NCI-H2227 (cell line): Measurements from ENCODE around the gene PRSS33.

Experiments used
- DNase-seq: peaks from one replicate; lab custom pipeline; 2025; ENCODE audit not compliant: unreplicated experiment; lab: John Stamatoyannopoulos, UW

Gene PRSS33, protein sequence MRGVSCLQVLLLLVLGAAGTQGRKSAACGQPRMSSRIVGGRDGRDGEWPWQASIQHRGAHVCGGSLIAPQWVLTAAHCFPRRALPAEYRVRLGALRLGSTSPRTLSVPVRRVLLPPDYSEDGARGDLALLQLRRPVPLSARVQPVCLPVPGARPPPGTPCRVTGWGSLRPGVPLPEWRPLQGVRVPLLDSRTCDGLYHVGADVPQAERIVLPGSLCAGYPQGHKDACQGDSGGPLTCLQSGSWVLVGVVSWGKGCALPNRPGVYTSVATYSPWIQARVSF

DNA sequence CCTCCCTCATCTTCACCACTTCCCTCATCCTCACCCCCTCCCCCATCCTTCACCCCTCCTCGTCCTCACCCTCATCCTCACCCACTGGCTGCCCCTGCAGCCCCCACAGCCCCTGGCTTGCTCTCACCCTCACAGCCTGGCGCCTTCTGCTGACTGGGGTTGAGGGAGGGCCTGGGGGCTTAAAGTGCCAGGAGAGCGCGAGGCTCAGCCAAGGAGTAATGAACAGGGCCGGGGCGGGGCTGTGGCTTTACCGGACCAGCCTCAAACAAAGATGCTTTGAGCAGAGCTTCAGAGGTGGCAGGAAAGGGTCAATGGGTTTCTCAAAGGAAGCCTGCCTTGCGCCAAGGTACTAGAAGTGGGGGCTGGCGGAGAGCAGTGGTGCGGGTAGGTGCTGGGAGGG lies at the start of gene PRSS33:
Gene PRSS33 (minus strand): TSS at position 155 of the 400 bp plus-strand sequence. CDS start 1,013 bp downstream, outside the sequence.
- DNase-seq = no peak

DNA sequence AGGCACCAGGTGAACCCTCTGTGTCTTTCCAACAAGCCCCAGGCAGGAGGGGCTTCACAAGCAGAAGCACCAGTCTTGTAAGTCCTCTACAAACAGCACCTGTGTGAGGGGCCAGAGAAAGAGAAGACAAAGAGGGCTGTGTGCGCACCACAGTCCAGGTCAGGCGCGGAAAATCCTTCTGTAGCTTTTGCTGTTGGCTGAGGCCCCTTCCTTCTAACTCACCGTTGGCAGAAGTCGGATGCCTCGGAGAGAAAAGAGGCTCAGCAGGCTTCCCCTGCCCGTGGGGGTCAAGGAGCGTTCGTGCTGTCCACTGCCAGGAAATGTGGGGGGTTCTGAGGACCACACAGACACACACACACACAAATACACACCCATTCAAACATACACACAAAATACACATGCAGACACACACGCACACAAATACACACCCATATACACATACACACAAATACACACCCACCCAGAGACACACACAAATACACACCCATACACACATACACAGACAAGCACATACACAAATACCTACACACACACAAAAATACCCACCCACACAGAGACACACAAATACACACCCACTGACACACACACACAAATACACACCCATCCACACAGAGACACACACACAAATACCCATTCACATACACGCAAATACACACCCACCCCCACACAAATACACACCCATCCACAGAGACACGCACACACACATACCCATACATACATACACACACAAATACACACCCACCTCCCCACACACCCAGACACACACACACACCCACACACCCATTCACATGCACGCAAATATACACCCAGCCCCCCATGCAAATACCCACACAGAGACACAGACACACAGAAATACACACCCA lies 49.5 kb upstream of the PRSS33 start:
- no peak for DNase-seq

DNA sequence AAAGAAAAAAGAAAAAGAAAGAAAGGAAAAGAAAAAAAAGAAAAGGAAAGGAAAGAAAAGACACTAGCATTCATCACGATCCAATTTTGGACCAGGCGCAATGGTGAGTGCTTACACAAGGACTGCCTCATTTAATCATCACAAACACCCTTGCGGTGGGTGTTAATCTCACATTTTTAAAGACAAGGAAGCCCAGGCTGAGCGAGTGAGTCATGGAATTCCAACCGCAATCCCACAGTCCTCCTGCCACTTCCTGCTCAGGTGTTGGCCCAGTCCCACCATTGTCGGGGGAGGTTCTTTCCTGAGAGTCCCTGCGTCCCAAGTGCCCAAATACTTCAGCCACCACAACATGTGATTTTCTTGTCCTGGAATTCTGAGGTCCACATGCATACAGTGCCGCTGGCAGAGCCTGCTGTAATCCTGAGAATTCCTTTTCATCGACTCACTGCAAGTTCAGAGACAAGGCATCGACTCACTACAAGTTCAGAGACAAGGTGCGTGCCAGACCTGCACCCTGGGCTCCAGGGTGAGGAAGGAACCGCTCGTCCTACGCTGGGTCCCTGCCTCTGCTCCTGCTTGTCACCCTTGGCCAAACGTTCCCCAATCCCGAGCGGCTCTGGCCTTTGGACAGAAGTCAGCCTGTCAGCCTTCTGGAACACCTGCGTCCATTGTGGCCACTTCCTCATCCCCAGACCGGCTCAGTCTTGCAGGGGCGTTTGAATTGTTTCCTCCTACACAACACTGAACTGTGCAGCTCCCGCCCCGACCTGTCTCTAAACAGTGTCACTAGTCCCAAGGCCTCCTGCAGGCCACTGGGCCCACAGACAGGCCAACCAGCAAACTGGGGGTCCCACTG lies 48.5 kb upstream of the PRSS33 start:
- no peak for DNase-seq

DNA sequence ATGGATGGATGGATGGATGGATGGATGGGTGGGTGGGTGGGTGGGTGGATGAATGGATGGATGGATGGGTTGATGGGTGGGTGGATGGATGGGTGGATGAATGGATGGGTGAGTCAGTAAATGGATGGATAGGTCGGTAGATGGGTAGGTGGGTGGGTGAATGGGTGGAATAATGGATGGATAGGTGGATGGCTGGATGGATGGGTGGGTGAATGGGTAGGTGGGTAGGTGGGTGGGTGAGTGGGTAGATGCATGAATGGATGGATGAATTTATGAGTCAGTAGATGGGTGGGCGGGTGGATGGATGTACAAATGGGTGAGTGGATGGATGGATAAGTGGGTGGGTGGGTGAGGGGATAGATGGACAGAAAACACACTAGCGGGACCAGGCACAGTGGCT lies 47.6 kb upstream of the PRSS33 start:
- no peak for DNase-seq

DNA sequence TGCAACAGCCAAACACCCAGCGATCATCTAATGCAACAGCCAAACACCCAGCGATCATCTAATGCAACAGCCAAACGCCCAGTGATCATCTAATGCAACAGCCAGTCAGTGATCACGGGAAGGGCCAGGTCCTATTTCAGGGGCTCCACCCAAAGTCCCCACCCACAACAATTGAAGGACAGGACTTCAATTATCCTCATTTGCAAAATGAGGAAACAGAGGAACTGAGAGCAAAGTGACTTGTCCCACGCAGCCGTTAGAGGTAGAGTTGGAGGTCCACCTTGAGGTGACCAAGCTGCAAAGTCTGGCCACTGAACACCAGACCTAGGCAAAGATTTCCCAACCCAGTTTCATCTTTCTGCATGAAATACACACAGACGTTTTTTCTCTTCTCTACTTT lies 46.4 kb upstream of the PRSS33 start:
- DNase-seq = no peak

DNA sequence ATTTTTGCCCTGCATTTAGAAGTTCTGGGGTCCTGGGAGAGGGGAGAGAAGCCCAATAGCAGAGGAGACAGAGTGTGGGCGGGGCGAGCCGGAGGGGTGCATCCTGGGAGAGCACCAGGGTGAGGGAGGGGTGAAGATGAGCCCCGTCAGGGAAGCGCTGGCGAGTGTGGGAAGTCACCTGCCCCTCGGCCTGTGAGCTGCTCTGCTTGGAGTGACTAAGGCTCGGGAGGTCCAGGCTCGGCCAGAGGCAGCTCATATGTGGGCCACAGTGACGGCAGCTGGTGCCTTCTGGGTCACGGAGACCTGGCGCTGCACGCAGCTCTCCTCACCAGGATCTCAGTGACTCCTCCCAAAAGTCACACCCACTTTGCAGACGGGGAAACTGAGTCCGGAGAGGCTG lies 43.8 kb upstream of the PRSS33 start:
- DNase-seq = no peak

DNA sequence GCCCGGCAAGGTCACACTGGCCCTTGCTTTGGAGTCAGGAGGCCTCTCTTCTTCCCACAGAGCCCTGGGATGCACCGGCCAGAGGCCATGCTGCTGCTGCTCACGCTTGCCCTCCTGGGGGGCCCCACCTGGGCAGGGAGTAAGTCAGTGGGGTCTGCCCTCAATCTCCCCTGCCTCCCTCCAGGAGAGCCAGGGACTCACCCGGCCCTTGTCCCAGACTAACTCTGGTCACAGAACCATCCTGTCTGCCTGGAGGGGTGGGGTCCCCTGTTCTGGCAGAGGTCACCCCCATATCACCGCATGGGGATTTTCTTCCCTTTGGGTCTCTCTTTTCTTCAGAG lies 43.0 kb upstream of the PRSS33 start:
- no peak for DNase-seq

DNA sequence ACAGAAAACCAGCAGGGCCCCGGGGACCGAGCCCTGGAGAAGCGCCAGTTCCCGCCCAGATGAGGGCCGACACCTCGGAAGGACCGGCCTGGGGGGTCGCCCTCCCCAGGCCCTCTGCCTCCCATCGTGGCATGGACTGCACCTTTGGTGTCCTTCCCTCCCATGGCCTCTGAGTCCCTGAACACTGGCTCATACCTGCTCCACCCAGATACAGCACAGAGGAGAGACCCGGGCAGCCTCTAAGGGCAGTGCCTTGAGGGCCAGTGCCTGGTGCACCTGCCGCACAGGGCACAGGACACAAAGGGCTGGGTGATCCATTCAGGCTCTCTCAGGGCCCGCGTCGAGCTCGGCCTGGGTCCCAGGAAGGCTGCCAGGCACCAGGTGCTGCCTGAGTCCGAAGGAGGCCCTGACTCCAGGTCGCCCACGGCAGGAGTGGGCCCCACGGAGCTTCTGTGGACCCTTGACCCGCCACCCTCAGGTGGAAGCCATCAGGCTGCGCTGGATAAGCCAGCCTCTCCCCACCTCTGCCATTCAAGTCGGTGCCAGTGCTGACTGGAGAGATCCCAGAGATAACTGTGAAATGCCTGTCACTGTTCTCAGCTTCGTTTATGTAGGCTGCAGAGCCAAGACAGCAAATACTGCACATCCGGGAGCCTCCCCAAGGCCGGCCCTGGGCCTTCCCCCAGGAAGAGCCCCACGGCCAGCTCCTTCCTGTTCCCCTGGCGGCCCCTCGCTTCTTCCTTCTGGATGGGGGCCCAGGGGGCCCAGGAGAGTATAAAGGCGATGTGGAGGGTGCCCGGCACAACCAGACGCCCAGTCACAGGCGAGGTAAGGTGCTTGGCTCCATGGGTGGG lies 42.4 kb upstream of the PRSS33 start, which contains the start of gene ZG16B:
Gene ZG16B (plus strand): TSS at position 803 of the 854 bp plus-strand sequence. CDS start 139 bp downstream, outside the sequence.
- DNase-seq = no peak

DNA sequence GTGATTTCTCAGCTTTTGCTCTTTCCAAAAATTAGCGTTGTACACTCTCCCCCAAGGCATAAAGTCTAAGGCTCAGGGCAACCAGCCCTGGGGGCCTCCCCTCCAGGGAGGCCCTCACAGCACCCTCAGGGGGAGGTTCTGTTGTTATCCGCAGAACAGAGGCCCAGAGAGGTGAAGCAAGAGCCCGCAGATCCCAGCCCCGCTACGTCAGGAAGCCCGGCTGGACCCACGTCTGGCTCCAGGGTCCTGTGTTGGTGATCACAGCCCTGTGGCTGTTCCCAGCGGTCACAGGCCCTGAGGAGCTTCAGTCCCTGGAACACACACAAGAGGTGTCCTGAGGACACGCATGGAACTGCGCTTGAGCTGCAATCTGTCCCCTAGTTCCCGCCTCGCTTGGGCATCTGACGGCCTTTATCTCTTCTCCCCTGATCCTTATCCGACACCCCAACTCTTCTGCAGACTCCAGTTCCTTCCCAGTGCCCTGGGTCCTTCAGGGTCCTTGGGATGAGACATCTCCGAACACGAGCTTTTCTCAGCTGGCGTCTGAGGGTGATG lies 41.6 kb upstream of the PRSS33 start:
- no peak for DNase-seq

DNA sequence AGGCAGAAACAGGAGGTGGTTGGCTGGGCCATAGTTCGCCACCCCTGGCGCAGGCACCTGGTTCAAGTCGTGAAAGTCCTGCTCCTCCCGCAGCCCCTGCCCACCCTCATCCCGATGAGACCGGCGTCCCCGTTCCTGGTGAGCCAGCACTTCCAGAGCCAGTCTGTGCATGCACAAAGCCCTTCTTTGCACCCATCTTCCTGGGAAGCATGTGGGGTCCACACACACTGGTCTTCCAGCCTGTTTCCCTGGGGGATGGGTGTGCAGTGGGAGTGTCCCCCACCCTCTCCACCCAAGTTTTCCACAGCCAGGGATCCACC lies 41.1 kb upstream of the PRSS33 start:
- no peak for DNase-seq

DNA sequence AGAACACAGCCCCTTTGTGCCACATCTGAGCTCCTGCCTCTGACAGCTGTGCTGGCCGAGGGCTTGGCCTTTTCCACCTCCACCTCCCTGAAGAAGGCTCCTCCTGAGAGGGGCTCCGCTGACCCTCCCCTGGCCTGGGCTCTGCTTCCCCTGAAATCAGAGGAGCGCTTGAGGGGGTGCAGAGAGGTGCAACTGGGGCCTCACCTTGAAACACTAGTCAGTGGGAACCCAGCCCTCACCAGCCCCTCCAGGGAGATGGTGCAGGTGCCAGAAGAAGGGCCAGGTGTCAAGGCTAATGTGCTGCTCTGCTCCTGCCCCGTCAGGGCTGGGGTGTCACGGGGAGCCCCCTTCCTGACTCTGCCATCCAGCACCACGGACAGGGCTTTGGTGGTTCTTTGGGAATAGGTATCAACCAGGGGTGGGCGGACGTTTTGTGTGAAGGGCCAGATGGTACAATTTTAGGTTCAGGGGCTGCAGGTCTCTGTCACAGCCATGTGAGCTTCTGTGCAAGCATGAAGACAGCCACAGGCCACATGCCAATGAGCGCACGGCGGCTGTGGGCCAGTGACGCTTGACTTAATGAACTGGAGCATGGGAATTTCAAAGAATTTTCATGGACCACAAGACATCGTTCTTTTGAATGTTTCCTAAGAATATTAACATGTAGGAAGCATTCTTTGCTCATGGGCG lies 40.6 kb upstream of the PRSS33 start:
- DNase-seq = no peak

DNA sequence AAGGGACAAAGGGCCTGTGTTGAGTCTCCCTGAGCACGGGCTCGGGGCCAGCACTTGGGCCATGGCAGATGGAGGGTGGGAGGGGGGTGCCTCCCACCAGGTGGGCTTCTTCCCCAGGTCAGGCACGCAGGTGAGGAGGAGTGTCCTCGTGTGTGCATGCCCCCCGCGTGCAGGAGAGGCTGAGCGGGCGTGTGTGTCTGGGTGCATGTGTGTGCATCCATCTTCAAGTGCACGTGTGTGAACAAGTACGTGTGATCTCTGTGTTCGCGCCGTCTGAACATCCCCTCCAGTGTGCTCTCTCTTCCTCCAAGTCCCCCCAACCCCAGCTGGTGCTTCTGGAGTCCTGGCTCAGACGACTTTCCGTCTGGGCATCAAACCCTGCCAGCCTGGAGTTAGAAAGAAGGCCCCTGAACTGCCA lies 40.0 kb upstream of the PRSS33 start:
- no peak for DNase-seq

DNA sequence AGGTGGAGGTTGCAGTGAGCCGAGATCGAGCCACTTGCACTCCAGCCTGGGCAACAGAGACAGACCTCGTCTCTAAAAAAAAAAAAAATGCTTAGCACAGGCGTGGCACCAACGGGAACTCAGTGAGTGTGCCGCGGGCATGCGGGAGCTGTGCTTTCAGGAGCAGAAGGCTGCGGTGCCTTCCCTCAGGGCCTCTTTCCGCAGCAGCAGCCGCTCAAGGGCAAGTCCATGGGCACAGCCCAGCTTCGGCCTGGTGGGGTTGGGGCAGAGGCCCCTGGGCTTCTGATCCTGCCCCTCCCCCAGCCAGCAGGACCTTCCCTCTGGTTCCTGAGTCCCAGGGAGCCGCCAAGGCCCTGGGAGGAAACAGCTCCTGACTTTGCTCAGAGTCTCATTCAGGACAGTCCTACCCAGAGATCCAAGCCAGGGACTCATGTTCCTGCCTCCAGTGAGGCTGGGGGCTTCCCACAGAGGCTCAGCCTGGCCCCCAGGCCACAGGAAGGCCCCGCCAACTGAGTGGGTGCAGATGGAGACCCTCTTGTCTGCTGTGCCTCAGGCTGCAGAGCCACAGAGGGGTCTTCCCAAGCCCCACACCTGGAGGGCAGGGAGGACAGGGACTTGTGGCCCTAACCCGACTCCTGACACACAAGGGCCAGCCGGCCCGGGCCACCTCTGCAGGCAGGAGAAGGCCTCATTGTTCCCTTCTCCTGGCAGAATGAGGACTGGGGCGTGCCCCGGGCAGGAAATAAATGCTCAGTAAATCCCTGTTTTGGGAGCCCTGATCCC lies 39.4 kb upstream of the PRSS33 start:
- no peak for DNase-seq

DNA sequence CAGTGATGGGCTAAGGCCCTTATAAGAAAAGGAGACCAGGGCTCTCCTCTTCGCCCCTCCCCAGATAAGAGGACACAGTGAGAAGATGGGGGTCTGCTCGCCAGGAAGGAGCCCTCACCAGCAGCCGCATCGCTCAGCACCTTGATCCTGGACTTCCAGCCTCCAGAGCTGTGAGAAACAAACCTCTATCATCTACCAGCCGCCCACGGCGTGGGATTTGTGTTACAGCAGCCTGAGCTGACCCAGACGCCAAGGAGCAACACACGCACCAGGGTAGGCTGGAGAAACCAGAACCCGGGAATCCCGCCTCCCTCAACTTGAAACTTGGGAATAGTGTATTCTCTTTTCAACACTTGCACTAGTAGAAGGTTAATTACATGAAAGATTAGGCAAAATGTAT lies 38.5 kb upstream of the PRSS33 start:
- DNase-seq = no peak

DNA sequence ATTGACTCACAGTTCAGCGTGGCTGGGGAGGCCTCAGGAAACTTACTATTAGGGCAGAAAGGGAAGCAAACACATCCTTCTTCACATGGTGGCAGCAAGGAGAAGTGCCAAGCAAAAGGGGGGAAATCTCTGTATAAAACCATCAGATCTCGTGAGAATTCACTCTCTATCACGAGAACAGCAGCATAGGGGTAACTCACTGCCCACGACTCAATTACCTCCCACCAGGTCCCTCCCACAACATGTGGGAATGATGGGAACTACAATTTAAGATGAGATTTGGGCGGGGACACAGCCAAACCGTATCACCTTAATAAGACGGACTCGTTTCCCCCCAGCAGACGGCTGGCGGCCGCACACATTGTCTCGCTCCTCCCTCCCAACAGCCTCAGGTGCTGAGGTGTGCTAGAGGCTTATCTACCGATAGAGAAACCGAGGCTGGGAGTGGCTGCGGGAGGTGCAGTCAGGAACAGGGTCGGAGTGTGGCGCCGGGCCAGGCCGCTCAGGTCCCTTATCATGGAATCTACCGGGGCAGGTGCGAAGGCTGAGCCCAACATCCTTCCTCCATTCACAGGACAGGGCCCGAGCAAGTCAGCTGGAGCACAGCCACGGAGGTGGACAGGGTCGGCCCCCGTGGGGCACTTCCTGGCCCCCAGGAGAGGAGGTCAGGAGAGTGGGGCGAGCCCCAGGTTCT lies 37.8 kb upstream of the PRSS33 start:
- no peak for DNase-seq

DNA sequence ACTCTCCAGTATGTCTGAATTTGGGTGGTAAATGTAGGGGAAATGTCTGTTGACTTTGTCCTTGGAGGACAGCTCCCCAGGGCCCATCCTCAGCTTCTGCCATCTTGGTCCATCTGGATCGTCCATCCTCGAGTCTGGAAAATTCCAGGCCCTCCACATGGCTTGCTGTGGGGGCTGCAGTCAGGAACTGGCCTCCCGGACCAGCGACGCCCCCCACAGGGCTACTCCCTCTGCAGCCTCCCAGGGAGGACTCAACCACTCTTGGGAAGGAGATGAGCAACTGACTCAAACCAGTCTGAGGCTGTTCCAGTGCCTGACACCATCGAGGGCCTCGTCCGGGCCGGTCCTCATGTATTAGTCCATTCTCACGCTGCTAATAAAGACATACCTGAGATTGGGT lies 37.3 kb upstream of the PRSS33 start:
- DNase-seq = no peak

DNA sequence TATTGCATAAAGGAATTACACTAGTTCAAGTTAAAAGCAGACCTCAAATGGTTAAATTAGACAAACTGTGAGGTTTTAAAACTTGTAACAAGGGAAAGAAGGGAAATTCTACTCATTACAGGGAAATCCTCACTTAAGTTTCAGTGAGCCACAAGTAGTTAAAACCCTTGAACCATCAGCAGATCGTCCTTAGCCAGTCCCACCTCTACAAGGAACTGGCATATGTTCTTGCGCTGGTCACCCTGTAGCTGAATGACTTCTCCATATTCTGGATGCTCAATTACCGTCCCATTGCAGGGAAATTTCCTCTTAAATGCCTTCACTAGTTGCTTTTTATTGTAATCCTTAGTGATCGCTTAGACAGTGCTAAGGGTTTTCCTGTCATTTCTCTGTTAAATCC lies 35.1 kb upstream of the PRSS33 start:
- DNase-seq = no peak

DNA sequence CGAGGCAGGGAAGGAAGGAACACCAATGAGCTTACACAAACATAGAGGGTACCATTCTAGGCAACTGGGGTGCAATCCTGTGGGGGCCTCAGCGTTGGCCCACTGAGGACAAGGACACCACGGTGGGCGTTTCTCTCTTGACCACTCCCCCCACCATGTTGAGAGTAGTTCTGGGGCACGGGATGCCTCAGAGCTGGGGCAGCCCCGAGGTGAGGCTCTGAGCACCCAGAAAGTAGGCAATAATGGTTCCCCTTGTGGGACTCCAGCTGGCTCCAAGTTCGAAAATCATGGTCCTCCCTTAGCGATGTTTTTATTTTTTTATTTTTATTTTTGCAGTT lies 34.8 kb upstream of the PRSS33 start:
- no peak for DNase-seq
